Keratinocyte (primary cell): ENCODE data around the gene POU3F1.

Experiments used
- CTCF ChIP-seq, 3 experiments: IDR thresholded peaks in 1 of 3; conservative IDR thresholded peaks in 1 of 3; optimal IDR thresholded peaks in 1 of 3; 2 replicates in 2 of 3; 3 replicates in 1 of 3; pipeline versions ENCODE3 to v1.5.1; 2011; ENCODE audit warnings: low read length in 3 of 3, mild to moderate bottlenecking in 3 of 3, moderate library complexity in 2 of 3, control low read depth in 1 of 3, inconsistent platforms in 1 of 3; ENCODE audit not compliant: insufficient read depth in 2 of 3; ENCODE audit errors: extremely low read depth in 1 of 3
- EZH2 ChIP-seq: IDR thresholded peaks from one replicate; pipeline ENCODE4 v1.6.1; 2012; ENCODE audit warnings: inconsistent platforms, mild to moderate bottlenecking, low read length, moderate library complexity

- TF ChIP-seq CTCF (optimal IDR thresholded peaks at IDR 0.05 in 1 of 3, IDR thresholded peaks at IDR 0.05 in 1 of 3, conservative IDR thresholded peaks at IDR 0.05 in 1 of 3; ENCODE audit: extremely low read depth in 1 of 3, insufficient read depth in 2 of 3, low read length in 3 of 3) (no peak), EZH2 (no peak)
These were observed 49.1 kb downstream of the POU3F1 start for GRCh38 chr1:37997256-37998088.
